T-cell (primary cell): Measurements from ENCODE around the gene NHSL1. TPM values are rescaled to one million over a fixed set of nuclear protein-coding genes. Genes with fewer than 3 reads are reported as not detected.

Source experiments
- ATAC-seq, 4 experiments: fragments of 200-7000 bp in 3 of 4; fragments of 150-1000 bp in 1 of 4; cut with Tn5 transposase; replicated peaks in 1 of 4; 1 replicate in 3 of 4; 2 replicates in 1 of 4; pipeline ENCODE4 v1.10.0; 2021; ENCODE audit warnings: moderate library complexity in 3 of 4, mild to moderate bottlenecking in 2 of 4, moderate number of reproducible peaks in 1 of 4
- CTCF ChIA-PET, 2 donors: fragments of 300-600 bp; sonication (Branson Sonifier 250); formaldehyde crosslinking; loops; one replicate each; lab custom pipeline; 2022; ENCODE audit warnings: antibody characterized with exemption in 2 of 2; lab: Charles Lee
- POLR2A ChIA-PET, 2 donors: fragments of 300-600 bp; sonication (Branson Sonifier 250); formaldehyde crosslinking; loops; one replicate each; lab custom pipeline; 2022; ENCODE audit warnings: antibody characterized with exemption in 2 of 2; lab: Charles Lee
- DNase-seq, 35 experiments: peaks; one replicate each; pipeline versions ENCODE4 v3.0.0 to v3.0.0-alpha.2; 2013 to 2023
- H3K27ac ChIP-seq: one replicate; pipeline ENCODE4 v1.5.1; 2013; ENCODE audit warnings: low read length
- H3K27me3 ChIP-seq, 2 experiments: replicated peaks in 1 of 2; 1 replicate in 1 of 2; 2 replicates in 1 of 2; pipeline versions ENCODE4 v1.6.1 to v1.7.0; 2013; ENCODE audit warnings: low read length in 1 of 2, mixed read lengths in 1 of 2; ENCODE audit not compliant: control insufficient read depth in 2 of 2, insufficient read depth in 2 of 2; ENCODE audit errors: extremely low read depth in 1 of 2
- H3K36me3 ChIP-seq, 2 donors: 1 replicate in 1 of 2; 2 replicates in 1 of 2; pipeline versions ENCODE4 v1.6.1 to v1.7.0; 2013; ENCODE audit warnings: low read length in 1 of 2; ENCODE audit not compliant: control insufficient read depth in 2 of 2, insufficient read depth in 1 of 2; ENCODE audit errors: extremely low read depth in 1 of 2
- H3K4me1 ChIP-seq, 2 experiments: 1 replicate in 1 of 2; 2 replicates in 1 of 2; pipeline versions ENCODE4 v1.6.1 to v1.7.0; 2013; ENCODE audit warnings: low read length in 2 of 2, mixed read lengths in 1 of 2; ENCODE audit not compliant: insufficient read depth in 2 of 2, control insufficient read depth in 1 of 2; ENCODE audit errors: extremely low read depth in 1 of 2
- H3K4me3 ChIP-seq, 2 donors: 1 replicate in 1 of 2; 2 replicates in 1 of 2; pipeline versions ENCODE4 v1.5.1 to v1.7.0; 2013; ENCODE audit warnings: mild to moderate bottlenecking in 2 of 2, low read length in 1 of 2, moderate library complexity in 1 of 2; ENCODE audit not compliant: control insufficient read depth in 1 of 2; ENCODE audit errors: extremely low read depth in 1 of 2
- H3K9me3 ChIP-seq: 2 replicates; pipeline ENCODE4 v1.7.0; 2013
- H3K27ac Mint-ChIP-seq, 2 donors: one replicate each; pipeline ENCODE4 v1.8.0; 2020 to 2021; ENCODE audit warnings: mild to moderate bottlenecking in 2 of 2, mixed read lengths in 2 of 2
- H3K27me3 Mint-ChIP-seq, 2 donors: one replicate each; pipeline ENCODE4 v1.8.0; 2021 to 2022; ENCODE audit warnings: mixed read lengths in 2 of 2
- H3K36me3 Mint-ChIP-seq: one replicate; pipeline ENCODE4 v1.8.0; 2021; ENCODE audit warnings: mixed read lengths
- H3K4me1 Mint-ChIP-seq, 3 donors: one replicate each; pipeline ENCODE4 v1.8.0; 2020 to 2022; ENCODE audit warnings: mixed read lengths in 3 of 3, mild to moderate bottlenecking in 1 of 3
- H3K4me3 Mint-ChIP-seq, 3 donors: one replicate each; pipeline ENCODE4 v1.8.0; 2020 to 2022; ENCODE audit warnings: mild to moderate bottlenecking in 3 of 3, mixed read lengths in 3 of 3, moderate library complexity in 3 of 3
- H3K9me3 Mint-ChIP-seq, 3 donors: one replicate each; pipeline ENCODE4 v1.8.0; 2020 to 2022; ENCODE audit warnings: mixed read lengths in 3 of 3
- WGBS: methylation state at CpG from one replicate; pipeline ENCODE4 v1.1.5; 2013; ENCODE audit warnings: missing lambda C conversion rate; ENCODE audit not compliant: insufficient coverage; 5-methylcytosine and 5-hydroxymethylcytosine counted together
- total RNA-seq, 35 experiments: library from RNA in 6 of 35; stranded (reverse) in 6 of 35; fragments of 120-200 nt in 1 of 35; gene quantifications; one replicate each; pipeline versions ENCODE4 v1.2.1 to v1.2.4 and lab custom pipeline; 2013 to 2026

Gene NHSL1
- total RNA-seq, 5 donors from 2014 or later (not counting 1 experiment from before 2014, with no cell fraction given), result 0.08 to 0.64 (median 0.46) TPM

GRCh38 chr6:138432063-138432356 is 67.3 kb downstream of the NHSL1 start:
- Histone ChIP-seq H3K4me1 (no peaks in the 10 kb centered on the region), H3K4me3 (no peak overlapping the region), H3K36me3 (no peaks in the 10 kb centered on the region), H3K27ac (no peak overlapping the region), H3K27me3 (peaks cover 0 to 16% of the 10 kb centered on the region in 2 experiments), H3K9me3 (no peaks in the 10 kb centered on the region)
- Mint-ChIP-seq H3K4me1 (peaks cover 0 to 3% (median 2%) of the 10 kb centered on the region in 3 donors), H3K27me3 (peaks cover 3 to 4% of the 10 kb centered on the region in 2 donors), H3K27ac (no peak overlapping the region), H3K36me3 (no peaks in the 10 kb centered on the region), H3K4me3 (no peak overlapping the region), H3K9me3 (no peaks in the 10 kb centered on the region)
- WGBS, result 95% methylated on average over 11 of the region's 11 CpGs
- ChIA-PET CTCF (no interaction called here), POLR2A (interaction anchor here in 1 of 2 donors (0.6 kb wide), 1 partner anchor 295 kb away, joined by 3 read pairs; no protein-coding TSS in a partner anchor)
- no peak for ATAC-seq
- DNase-seq, result no peak

- Histone ChIP-seq H3K36me3 (no peaks in the 10 kb centered on the region), H3K9me3 (no peaks in the 10 kb centered on the region), H3K27me3 (peaks cover 0 to 16% of the 10 kb centered on the region in 2 experiments), H3K27ac (no peak overlapping the region), H3K4me1 (no peaks in the 10 kb centered on the region), H3K4me3 (no peak overlapping the region)
- Mint-ChIP-seq H3K4me3 (no peak overlapping the region), H3K9me3 (no peaks in the 10 kb centered on the region), H3K4me1 (peaks cover 0 to 3% (median 2%) of the 10 kb centered on the region in 3 donors), H3K27ac (no peak overlapping the region), H3K27me3 (peaks cover 3 to 4% of the 10 kb centered on the region in 2 donors), H3K36me3 (no peaks in the 10 kb centered on the region)
- DNase-seq (peak in 1 of 35 experiments; percentile 12), ATAC-seq (no peak)
- ChIA-PET POLR2A (no interaction called here), CTCF (interaction anchor here (0.6 to 7.5 kb wide), 8 partner anchors 24 to 737 kb away, joined by 3 to 65 read pairs (median 12); no protein-coding TSS in a partner anchor)
- WGBS, result 78% methylated on average over 16 of the region's 19 CpGs
These were observed 67.8 kb downstream of the NHSL1 start for GRCh38 chr6:138431256-138432062.

DNA sequence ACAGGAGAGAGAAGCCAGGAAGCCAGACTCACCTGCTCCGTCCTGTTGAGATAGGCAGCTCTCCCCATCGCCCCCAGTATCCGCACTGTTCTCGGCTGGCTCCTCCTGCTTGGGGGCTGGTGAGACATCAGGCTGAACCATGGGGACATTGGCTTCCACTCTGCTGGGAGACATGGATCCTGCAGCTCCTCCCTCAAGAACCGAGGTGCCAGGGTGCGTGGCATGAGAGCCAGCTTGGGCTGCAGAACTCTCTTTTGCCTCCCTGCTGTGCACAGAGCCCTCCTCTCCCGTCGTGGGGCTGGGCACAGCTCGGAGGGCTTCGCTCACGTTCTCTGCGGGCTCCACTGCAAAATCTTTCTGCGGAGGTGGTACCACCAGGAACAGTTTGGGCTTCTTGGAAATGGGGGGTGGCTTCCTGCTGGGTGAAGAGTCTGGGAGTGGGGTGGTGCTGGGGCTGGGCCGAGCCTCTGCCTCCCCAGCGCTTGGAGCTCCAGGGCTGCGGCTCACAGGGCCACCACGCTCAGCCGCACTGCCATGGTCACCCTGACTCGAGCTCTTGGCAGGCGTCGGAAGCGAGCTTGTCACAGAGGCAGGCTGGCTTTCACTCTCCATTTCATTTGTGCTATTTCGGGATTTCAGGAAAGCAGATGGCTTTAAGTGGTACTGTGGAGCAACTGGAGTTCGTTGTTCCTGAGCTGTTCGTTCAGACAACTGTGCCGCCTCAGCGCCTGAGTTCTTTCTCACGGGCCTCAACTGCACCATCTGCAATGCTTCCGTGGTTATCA is 68.7 kb downstream of the NHSL1 start:
- no peak for ATAC-seq
- H3K4me3 Mint-ChIP-seq, result no peak overlapping the region
- no peaks in the 10 kb centered on the region for H3K9me3 ChIP-seq
- WGBS, result 89% methylated on average over 25 of the region's 29 CpGs
- H3K27me3 Mint-ChIP-seq, result peaks cover 3 to 4% of the 10 kb centered on the region in 2 donors
- H3K27me3 ChIP-seq, result peaks cover 0 to 16% of the 10 kb centered on the region in 2 experiments
- no peaks in the 10 kb centered on the region for H3K36me3 Mint-ChIP-seq
- CTCF ChIA-PET, result interaction anchor here (0.6 to 7.5 kb wide), 14 partner anchors 25 to 738 kb away, joined by 3 to 65 read pairs (median 5); no protein-coding TSS in a partner anchor
- DNase-seq, result no peak
- H3K9me3 Mint-ChIP-seq, result no peaks in the 10 kb centered on the region
- H3K4me3 ChIP-seq, result no peak overlapping the region
- POLR2A ChIA-PET, result interaction anchor here in 1 of 2 donors (0.6 kb wide), 1 partner anchor 26 kb away, joined by 3 read pairs; no protein-coding TSS in a partner anchor
- no peaks in the 10 kb centered on the region for H3K4me1 ChIP-seq
- H3K27ac ChIP-seq, result no peak overlapping the region
- peaks cover 0 to 3% (median 2%) of the 10 kb centered on the region in 3 donors for H3K4me1 Mint-ChIP-seq
- no peaks in the 10 kb centered on the region for H3K36me3 ChIP-seq
- no peak overlapping the region for H3K27ac Mint-ChIP-seq

GRCh38 chr6:138429761-138430160 is 69.5 kb downstream of the NHSL1 start:
- Mint-ChIP-seq H3K4me3 (no peak overlapping the region), H3K36me3 (no peaks in the 10 kb centered on the region), H3K27ac (no peak overlapping the region), H3K4me1 (peaks cover 0 to 3% (median 2%) of the 10 kb centered on the region in 3 donors), H3K9me3 (no peaks in the 10 kb centered on the region), H3K27me3 (peaks cover 3 to 4% of the 10 kb centered on the region in 2 donors)
- 84% methylated on average over 6 of the region's 12 CpGs for WGBS
- H3K4me3 ChIP-seq, result no peak overlapping the region
- no peaks in the 10 kb centered on the region for H3K4me1 ChIP-seq
- ATAC-seq, result no peak
- no peak for DNase-seq
- ChIA-PET CTCF (interaction anchor here (0.5 to 7.5 kb wide), 19 partner anchors 10 to 499 kb away, joined by 3 to 65 read pairs (median 4); no protein-coding TSS in a partner anchor), POLR2A (interaction anchor here in 1 of 2 donors (0.6 kb wide), 1 partner anchor 88 kb away, joined by 3 read pairs; no protein-coding TSS in a partner anchor)
- no peak overlapping the region for H3K27ac ChIP-seq
- H3K27me3 ChIP-seq, result peaks cover 0 to 16% of the 10 kb centered on the region in 2 experiments
- no peaks in the 10 kb centered on the region for H3K36me3 ChIP-seq
- H3K9me3 ChIP-seq, result no peaks in the 10 kb centered on the region

DNA sequence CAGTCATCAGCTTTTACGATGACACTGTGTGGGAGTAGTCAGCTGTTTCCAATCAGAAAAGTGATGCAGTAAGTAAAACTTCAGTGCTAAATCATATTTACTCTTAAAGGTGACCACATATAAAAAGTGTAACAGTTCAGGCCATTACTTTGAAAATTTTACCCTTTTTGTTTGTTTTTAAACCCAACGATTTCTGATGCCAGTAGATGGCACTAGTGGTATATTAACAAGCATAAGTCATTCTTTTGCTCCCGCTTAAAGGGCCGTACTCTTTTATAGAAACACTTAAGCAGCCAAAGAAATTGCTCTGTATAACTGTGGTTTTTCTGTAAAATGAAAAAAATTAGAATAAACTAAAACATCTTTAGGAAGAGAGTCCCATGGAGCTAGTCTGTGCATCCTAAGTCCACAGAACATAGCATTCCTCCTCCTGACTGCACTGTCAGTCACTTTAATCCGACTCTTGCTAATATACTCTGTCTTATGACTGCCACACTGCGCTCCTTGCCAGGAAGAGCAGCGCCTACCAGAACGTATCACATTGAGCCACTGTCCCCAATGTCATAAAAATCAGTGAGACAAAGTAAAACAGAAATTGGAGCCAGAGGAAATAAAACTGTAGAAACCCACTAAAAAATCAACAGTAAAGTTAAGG is 70.2 kb downstream of the NHSL1 start:
- Mint-ChIP-seq H3K9me3 (no peaks in the 10 kb centered on the region), H3K4me3 (no peak overlapping the region), H3K4me1 (peaks cover 0 to 3% (median 2%) of the 10 kb centered on the region in 3 donors), H3K27ac (no peak overlapping the region), H3K27me3 (peaks cover 3 to 4% of the 10 kb centered on the region in 2 donors), H3K36me3 (no peaks in the 10 kb centered on the region)
- Histone ChIP-seq H3K36me3 (no peaks in the 10 kb centered on the region), H3K9me3 (no peaks in the 10 kb centered on the region), H3K27ac (no peak overlapping the region), H3K4me3 (no peak overlapping the region), H3K4me1 (no peaks in the 10 kb centered on the region), H3K27me3 (peaks cover 0 to 16% of the 10 kb centered on the region in 2 experiments)
- ChIA-PET CTCF (interaction anchor here (0.5 to 7.5 kb wide), 19 partner anchors 9 to 563 kb away, joined by 3 to 65 read pairs (median 4); no protein-coding TSS in a partner anchor), POLR2A (no interaction called here)
- ATAC-seq, result peak; percentile 36 to 68 (median 49)
- DNase-seq, result peak in 5 of 35 experiments; percentile 14 to 70 (median 18)
- 0% methylated on average over 1 of the region's 8 CpGs for WGBS
